ENCODE measurements around the gene NKD2.
"Not testable (repeated sequence)": the region's sequence is repeated elsewhere in the genome, so short reads cannot be mapped to it uniquely, and the experiment has no call there.

Gene NKD2

GRCh38 chr5:1008451-1009358 is at the start of gene NKD2:
Gene NKD2 (plus strand): TSS chr5:1008802. CDS start chr5:1009058, 256 bp downstream.
- no peak for DNase-seq (ENCODE audit: low read depth)

- DNase-seq (ENCODE audit: low read depth), result no peak
Observed at GRCh38 chr5:959581-960531, 48.7 kb upstream of the NKD2 start.

GRCh38 chr5:960551-960950 is 48.1 kb upstream of the NKD2 start:
- DNase-seq (ENCODE audit: low read depth), result no peak

GRCh38 chr5:961002-961710 is 47.4 kb upstream of the NKD2 start:
- no peak for DNase-seq (ENCODE audit: low read depth)

GRCh38 chr5:961711-962240 is 46.8 kb upstream of the NKD2 start:
- no peak for DNase-seq (ENCODE audit: low read depth)

GRCh38 chr5:962386-962785 is 46.2 kb upstream of the NKD2 start:
- no peak for DNase-seq (ENCODE audit: low read depth)

- DNase-seq (ENCODE audit: low read depth), result no peak
Observed at GRCh38 chr5:962801-963200, 45.8 kb upstream of the NKD2 start.

GRCh38 chr5:963310-963672 is 45.3 kb upstream of the NKD2 start:
- DNase-seq (ENCODE audit: low read depth), result no peak

- no peak for DNase-seq (ENCODE audit: low read depth)
Observed at GRCh38 chr5:963673-964531, 44.7 kb upstream of the NKD2 start.

GRCh38 chr5:964821-965220 is 43.8 kb upstream of the NKD2 start:
- DNase-seq (ENCODE audit: low read depth), result no peak

GRCh38 chr5:965604-966344 is 42.8 kb upstream of the NKD2 start:
- no peak for DNase-seq (ENCODE audit: low read depth)

GRCh38 chr5:966345-966710 is 42.3 kb upstream of the NKD2 start:
- no peak for DNase-seq (ENCODE audit: low read depth)

- no peak for DNase-seq (ENCODE audit: low read depth)
Observed at GRCh38 chr5:966941-967340, 41.7 kb upstream of the NKD2 start.

- DNase-seq (ENCODE audit: low read depth), result no peak
Observed at GRCh38 chr5:968881-969280, 39.7 kb upstream of the NKD2 start.

- DNase-seq (ENCODE audit: low read depth), result no peak
Observed at GRCh38 chr5:969408-969839, 39.2 kb upstream of the NKD2 start.

GRCh38 chr5:972575-972974 is 36.0 kb upstream of the NKD2 start:
- DNase-seq (ENCODE audit: low read depth), result not testable (repeated sequence)

- DNase-seq (ENCODE audit: low read depth), result no peak
Observed at GRCh38 chr5:976849-977751, 31.5 kb upstream of the NKD2 start.

GRCh38 chr5:978054-978453 is 30.5 kb upstream of the NKD2 start:
- DNase-seq (ENCODE audit: low read depth), result no peak

- no peak for DNase-seq (ENCODE audit: low read depth)
Observed at GRCh38 chr5:978693-979092, 29.9 kb upstream of the NKD2 start.
